GM12801 (cell line): ENCODE data around the gene SLC10A7.

Experiments used
- TF ChIP-seq, protein P1 (sequence below): IDR thresholded peaks from one replicate; pipeline ENCODE4 v1.5.1; 2011; ENCODE audit warnings: control low read depth; ENCODE audit not compliant: insufficient read length; ENCODE audit errors: extremely low read depth

The SLC10A7 gene

DNA sequence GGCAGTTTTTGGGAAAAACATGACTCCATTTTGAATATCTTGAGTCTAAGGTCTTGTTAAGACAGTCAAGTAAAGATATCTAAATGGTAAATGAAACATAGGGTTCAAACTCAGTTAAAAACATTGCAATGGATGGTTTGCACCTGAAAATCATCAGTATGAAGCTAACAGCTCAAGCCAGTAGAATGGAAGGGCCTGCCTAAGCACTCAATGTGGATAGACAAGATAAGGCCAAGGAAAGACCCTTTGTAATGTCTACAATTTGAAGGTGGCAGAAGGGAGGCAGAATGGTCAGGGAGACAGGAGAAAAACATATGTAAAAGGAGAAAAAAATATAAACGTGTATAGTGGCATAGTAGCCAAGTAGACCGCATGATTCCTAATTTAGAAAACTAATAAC lies 229.2 kb downstream of the SLC10A7 start:
- TF ChIP-seq, protein P1, sequence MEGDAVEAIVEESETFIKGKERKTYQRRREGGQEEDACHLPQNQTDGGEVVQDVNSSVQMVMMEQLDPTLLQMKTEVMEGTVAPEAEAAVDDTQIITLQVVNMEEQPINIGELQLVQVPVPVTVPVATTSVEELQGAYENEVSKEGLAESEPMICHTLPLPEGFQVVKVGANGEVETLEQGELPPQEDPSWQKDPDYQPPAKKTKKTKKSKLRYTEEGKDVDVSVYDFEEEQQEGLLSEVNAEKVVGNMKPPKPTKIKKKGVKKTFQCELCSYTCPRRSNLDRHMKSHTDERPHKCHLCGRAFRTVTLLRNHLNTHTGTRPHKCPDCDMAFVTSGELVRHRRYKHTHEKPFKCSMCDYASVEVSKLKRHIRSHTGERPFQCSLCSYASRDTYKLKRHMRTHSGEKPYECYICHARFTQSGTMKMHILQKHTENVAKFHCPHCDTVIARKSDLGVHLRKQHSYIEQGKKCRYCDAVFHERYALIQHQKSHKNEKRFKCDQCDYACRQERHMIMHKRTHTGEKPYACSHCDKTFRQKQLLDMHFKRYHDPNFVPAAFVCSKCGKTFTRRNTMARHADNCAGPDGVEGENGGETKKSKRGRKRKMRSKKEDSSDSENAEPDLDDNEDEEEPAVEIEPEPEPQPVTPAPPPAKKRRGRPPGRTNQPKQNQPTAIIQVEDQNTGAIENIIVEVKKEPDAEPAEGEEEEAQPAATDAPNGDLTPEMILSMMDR: no peak

DNA sequence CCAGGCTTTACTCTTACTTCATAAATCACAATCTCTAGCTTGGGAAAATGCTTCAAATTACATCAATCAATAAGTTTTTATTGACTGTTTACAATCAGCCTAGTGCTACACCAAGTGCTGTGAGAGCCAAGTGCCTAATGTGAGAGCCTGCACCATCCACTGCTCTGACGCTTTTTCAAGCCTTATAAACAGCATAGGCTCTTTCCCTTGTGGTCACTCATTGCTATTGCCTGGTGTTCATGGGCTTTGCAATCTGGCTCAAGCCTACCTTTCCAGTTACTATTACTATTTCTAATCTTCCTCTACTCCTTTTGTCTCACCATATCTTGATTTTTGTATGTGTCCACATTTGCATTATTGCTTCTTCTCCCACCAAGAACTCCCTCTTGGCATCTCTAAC lies 230.4 kb downstream of the SLC10A7 start:
- TF ChIP-seq, protein P1: no peak

- TF ChIP-seq, protein P1: no peak
Measured at GRCh38 chr4:146288193-146288592, 233.5 kb downstream of the SLC10A7 start.

DNA sequence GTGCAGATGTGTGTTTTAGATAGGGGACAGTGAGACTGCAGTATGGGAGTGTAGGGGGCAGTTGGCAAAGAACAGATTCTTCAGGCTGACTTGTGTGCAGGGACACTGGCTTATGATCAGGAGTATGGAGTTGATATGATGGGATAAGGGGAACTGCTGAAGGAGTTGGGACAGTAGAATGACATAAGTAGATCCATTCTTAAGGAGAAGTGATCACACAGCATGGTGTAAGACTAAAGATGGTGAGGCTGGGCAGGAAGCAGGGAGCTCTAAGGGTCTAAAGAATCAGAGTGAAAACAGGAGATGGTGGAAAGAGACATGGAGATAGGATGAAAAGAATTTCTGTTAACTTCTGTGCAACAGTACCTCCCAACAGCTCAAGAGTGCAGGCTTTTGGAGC lies 236.7 kb downstream of the SLC10A7 start:
- TF ChIP-seq, protein P1: no peak

DNA sequence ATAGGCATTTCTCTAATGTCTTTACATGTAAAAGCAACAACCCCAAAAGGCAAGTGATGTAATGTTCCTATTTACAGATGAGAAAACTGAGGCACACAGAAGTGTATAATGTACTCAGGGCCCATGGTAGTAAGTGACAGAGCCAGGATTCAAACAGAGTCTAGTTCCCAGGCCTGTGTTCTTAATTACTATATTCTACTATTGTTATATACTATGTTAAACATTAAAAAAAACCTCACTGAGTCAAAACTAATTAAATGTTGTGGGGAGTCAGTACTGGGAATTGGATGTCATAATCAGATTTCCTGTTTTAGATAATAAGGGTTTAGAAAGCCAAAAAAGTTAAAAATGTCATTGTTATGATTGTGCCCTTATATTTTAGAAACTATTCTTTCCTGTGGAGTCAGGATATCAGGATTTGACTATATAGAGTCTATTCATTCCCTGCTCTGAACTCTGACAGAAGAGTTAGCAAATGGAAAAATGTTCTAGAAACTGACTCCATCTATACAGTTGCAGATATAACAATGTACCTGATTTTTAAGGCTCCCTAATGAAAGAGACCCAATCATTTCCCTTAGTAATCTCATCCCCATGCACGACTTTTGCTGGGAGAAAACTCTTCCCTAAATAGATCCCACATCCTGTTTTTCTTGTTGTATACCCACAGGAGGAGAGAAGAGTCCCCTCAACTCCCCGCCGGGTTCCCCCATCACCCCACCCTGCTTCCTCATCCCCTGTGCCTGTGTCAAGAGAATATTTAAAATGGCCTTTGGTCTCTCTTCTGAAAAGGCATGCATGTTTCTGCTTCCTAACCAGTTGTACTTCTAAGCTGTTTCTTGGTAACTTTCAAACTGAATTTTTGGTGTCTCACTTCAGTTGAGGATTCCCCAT lies 237.7 kb downstream of the SLC10A7 start:
- TF ChIP-seq, protein P1: no peak

DNA sequence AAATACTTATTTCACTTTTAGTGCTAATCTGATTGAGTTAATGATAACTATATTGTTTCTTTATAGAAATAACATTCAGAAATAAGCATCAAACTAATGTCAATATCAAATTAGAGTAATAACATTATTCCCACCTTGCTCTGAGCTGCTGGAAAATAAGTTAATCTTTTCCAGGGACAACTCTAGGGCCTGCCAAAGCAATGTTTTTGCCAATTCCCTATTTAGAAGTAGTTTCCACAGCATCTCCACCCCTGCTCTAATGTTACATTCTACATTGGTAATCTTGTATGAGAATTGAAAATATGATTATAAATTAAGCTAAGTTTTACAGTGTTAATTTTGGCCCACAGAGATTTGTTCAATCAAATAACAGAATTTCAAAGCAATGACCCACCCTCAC lies 239.1 kb downstream of the SLC10A7 start:
- TF ChIP-seq, protein P1: no peak

DNA sequence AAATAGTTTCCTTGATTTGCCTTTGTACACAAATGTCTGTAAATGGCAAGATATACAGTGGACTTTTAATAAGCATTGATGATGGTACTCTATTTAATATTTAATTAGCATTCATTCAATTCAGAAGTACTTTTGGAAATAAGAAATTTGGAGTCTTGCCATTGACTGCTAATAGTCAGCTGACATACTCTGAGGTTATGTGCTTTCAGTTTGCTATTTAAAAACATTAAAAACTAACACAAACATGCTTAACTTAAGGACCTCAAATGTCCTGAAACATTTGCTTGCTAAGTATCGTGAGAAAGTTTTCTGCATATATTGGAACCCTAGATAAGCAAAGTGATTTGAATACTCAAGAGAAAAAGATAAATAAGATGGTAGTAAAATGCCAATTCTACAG lies 242.8 kb downstream of the SLC10A7 start:
- TF ChIP-seq, protein P1: no peak
